Activated effector memory CD4-positive, alpha-beta T cell treated with anti-CD3 and anti-CD28 coated beads, Interleukin-2, amount 50 U/mL, for 16 hours (primary cell): Measurements from ENCODE around the gene NID1.
"Not testable (repeated sequence)": the region's sequence is repeated elsewhere in the genome, so short reads cannot be mapped to it uniquely, and the experiment has no call there.

ENCODE experiments used
- DNase-seq: peaks from one replicate; pipeline ENCODE4 v3.0.0-alpha.2; 2020

NID1 gene

GRCh38 chr1:235996048-235996785 lies 68.7 kb downstream of the NID1 start:
- DNase-seq, result no peak

GRCh38 chr1:235995511-235995910 lies 69.4 kb downstream of the NID1 start:
- DNase-seq, result no peak

- DNase-seq, result no peak
Measured at GRCh38 chr1:235993652-235994051, 71.2 kb downstream of the NID1 start.

GRCh38 chr1:235992868-235993267 lies 72.0 kb downstream of the NID1 start:
- no peak for DNase-seq

- no peak for DNase-seq
Measured at GRCh38 chr1:235992346-235992745, 72.5 kb downstream of the NID1 start.

GRCh38 chr1:235990330-235990795 lies 74.5 kb downstream of the NID1 start:
- DNase-seq, result no peak

- no peak for DNase-seq
Measured at GRCh38 chr1:235989105-235989504, 75.8 kb downstream of the NID1 start.

- no peak for DNase-seq
Measured at GRCh38 chr1:235986869-235987268, 78.0 kb downstream of the NID1 start.

GRCh38 chr1:235984041-235984825 lies 80.7 kb downstream of the NID1 start:
- DNase-seq, result no peak

DNA sequence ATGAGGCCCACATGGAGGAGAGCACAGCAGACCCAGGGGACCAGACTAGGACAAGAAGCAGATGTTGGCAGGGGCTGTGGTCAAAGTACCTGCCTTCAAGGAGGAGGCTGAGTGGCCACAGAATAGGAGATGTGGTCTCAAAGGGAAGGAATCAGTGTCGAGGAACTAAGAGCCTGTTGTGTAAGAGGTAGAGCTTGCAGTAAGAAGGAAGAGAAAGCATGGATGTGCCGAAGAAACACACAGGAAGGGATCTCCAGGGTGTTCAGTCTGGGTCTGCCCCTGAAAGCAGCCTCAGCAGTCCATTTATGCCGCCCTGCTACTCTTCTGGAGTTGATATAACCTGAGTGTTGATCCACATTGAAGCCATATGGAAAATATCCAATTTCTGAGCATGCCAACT lies 83.9 kb downstream of the NID1 start:
- DNase-seq, result no peak

DNA sequence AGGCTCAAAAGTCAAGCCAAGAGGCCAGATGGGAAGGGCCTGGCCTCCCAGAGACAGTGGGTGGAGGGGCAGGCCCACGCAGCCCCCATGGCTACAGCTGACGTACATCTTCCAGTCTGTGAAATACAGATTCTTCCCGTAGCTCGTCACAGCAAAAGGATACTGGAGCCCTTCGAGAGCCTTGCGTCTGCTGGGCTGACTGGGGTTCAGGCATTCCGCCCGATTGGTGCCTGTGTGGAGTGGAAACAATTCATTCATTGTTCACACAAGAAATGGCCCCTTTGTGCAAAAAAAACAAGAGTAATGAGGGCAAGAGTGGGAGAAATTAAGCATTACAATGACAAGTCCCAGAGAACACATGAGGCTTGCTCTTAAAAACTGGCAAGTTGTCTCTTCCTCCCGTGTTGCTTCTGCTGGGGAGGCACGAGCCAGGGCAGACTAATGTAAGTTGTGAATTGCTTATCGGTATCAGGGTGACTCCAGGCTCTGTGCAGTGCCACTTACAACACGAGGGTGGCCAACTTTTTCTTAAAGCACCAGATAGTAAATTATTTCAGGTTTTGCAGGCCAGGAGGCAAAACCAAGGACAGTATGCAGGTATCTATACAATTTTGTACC lies 85.1 kb downstream of the NID1 start:
- no peak for DNase-seq

- no peak for DNase-seq
Measured at GRCh38 chr1:235979176-235979575, 85.7 kb downstream of the NID1 start.

DNA sequence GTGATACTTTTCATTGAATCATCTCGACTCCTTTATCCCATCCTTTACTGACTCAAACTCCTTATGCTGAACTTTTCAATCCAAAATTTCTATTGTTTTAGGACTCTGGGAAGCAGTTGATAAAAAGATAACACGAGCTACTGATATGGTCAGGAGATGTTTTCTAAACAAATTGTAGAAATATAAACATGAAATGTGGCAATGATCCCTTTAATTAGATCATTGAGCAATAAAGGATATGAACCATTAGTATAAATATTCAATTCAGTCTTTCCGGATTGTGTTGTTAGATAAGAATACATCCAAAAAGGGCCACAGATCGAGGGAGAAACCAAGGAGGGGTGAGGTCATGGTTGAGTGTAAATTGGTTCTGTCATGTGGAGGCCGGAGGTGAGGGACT lies 88.4 kb downstream of the NID1 start:
- DNase-seq, result no peak

DNA sequence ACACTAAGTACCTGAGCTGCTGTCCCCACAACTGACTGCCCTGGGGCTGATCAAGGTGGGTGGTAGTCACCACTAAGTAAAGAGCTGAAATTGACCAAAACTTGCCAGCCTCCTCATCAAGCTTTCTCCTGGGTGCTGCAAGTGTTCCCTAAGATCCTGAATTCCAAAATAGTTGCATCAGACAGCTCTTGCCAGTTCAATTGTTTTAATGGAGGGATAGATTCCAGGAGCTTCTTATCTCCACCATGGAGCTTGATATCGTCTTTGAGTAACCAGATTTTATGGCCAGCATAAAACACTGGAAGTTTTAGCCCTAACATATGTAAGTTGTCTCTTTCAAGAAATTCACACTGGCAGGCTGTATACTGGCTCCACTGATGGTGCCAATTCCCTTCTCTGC lies 90.3 kb downstream of the NID1 start:
- DNase-seq, result no peak

DNA sequence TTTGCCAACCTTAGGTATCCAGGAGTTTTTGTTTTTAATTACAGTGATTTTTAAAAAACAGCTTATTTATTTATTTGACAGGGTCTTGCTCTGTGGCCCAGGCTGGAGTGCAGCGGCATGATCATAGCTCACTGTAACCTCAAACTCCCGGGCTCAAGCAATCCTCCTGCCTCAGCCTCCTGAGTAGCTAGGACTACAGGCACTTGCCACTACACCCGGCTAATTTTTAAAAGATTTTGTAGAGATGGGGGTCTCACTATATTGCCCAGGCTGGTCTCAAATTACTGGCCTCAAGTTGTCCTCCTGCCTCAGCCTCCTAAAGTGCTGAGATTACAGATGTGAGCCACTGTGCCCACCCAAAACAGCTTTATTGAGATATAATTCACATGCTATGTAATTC lies 92.2 kb downstream of the NID1 start:
- DNase-seq, result not testable (repeated sequence)

DNA sequence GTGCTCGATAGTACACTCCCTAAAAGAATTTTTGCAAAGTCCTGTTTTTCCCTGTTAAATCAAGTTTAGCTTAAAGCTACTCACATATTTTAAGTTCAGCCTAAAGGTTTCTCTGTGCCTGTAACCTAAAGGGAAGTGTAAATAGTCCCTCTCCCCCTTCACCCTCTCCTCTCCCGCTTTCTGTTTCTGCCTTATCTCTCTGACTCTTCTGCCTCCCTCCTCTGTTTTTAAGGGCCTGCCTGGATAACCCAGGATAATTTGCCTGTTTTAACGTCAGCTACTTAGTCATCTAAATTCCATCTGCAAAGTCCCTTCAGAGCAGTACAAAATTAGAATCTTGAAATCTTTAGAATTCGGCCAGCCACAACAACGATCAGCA lies 92.6 kb downstream of the NID1 start:
- no peak for DNase-seq

GRCh38 chr1:235971571-235972310 lies 93.1 kb downstream of the NID1 start:
- peak; percentile 93 for DNase-seq

DNA sequence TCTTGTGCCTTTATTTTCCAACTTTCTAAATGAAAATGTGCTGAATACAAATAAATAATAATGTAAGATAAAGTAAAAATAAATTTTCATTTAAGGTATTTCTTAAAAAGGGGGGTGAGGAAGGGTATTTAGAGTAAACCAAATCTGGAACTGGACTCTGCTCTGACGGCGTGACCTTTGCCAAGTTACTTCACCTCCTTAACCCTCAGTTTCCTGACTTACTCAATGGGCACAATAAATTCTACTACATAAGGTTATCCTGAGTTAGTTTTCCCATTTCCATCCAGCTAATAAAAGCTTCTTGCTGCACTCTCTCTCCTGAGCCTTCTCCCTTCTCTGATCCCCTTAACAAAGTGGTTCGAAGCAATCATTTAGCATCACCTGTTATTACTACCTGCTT lies 93.9 kb downstream of the NID1 start:
- no peak for DNase-seq

DNA sequence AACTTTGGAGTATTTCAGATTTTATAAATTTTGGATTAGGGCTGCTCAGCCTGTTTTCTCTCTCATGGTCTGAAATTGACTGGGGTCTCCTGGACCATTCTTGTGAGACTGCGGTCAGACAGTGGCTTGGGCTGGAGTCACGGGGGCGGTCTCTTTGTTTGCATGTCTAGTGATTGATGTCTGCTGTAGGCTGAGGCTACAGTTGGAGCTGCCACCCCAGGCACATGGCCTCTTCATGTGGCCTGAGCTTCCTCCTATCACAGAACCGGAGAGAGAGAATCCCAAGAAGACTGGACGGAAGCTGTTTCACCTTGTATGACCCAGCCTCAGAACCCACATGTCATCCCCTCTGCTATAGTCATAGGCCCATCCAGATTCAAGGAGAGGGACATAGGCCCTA lies 96.1 kb downstream of the NID1 start:
- no peak for DNase-seq

- not testable (repeated sequence) for DNase-seq
Measured at GRCh38 chr1:235966134-235966533, 98.8 kb downstream of the NID1 start.

- no peak for DNase-seq
Measured at GRCh38 chr1:235960809-235961208, 104.1 kb downstream of the NID1 start.

DNA sequence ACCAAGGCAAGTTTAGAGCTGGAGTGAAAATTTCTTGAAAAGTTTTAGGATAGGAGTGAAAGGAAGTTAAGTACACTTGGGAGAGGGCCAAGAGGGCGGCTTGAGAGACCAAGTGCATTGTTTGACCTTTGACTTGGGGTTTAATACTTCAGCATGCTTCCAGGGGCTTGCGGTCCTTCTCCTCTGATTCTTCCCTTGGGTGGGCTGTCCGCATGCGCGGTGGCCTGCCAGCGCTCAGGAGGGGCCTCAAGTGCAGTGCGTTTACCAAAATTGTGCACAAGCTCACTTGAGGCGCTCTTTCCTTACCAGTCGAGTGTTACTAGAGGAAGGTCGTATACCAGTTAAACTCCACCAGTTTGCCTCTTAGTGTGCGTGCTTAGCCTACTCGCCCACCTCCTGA lies 106.9 kb downstream of the NID1 start:
- no peak for DNase-seq

DNA sequence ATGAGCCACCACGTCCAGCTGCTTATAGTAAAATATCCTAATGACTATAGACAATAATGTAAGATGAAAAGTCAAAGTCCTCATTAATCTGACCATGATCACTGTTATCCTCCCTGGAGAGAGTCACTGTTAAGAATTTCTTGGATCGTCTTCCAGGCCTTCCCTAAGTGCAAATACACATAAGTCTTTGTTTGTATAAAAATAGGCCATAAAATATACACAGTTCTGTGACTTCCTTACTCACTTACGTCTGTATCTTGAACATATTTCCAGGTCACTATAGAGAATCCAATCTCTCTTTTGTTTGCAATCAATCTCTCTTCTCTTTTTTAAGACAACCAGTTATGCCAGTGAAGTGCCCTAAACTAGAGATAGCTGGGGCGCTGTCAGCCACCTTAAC lies 109.1 kb downstream of the NID1 start:
- no peak for DNase-seq
